ENCODE measurements around the gene IFI35.

IFI35 gene

GRCh38 chr17:43062984-43063638, 56.5 kb downstream of the IFI35 start:
- Histone ChIP-seq H3K4me1 (ENCODE audit: control insufficient read depth, insufficient read depth, low read length) (no peaks in the 10 kb centered on the region), H3K36me3 (ENCODE audit: control insufficient read depth, insufficient read depth, low read length) (no peaks in the 10 kb centered on the region), H3K9me3 (ENCODE audit: control insufficient read depth, low read length) (no peaks in the 10 kb centered on the region), H3K4me3 (ENCODE audit: low read length) (no peak overlapping the region), H3K9ac (ENCODE audit: low read length) (no peak overlapping the region), H3K27me3 (ENCODE audit: control insufficient read depth, insufficient read depth, low read length) (no peaks in the 10 kb centered on the region)

Measured in mucosa of stomach (tissue), 1 donor.